OCI-LY7 (cell line): Measurements from ENCODE around the gene GGA3.

Experiments
- EZH2phosphoT487 ChIP-seq: fragments of 200-600 bp; sonication (generic); IDR thresholded peaks from 2 replicates; pipeline ENCODE4 v1.6.1; 2018; ENCODE audit warnings: low read depth, borderline replicate concordance, mild to moderate bottlenecking, mixed run types, antibody characterized with exemption, low read length, moderate library complexity, mixed read lengths
- TF ChIP-seq, protein P1 (sequence below): fragments of 200-600 bp; sonication (generic); conservative IDR thresholded peaks from 2 replicates; pipeline ENCODE4 v1.5.1; 2014; ENCODE audit warnings: mild to moderate bottlenecking, antibody characterized with exemption, low read length, moderate library complexity, mixed read lengths

DNA sequence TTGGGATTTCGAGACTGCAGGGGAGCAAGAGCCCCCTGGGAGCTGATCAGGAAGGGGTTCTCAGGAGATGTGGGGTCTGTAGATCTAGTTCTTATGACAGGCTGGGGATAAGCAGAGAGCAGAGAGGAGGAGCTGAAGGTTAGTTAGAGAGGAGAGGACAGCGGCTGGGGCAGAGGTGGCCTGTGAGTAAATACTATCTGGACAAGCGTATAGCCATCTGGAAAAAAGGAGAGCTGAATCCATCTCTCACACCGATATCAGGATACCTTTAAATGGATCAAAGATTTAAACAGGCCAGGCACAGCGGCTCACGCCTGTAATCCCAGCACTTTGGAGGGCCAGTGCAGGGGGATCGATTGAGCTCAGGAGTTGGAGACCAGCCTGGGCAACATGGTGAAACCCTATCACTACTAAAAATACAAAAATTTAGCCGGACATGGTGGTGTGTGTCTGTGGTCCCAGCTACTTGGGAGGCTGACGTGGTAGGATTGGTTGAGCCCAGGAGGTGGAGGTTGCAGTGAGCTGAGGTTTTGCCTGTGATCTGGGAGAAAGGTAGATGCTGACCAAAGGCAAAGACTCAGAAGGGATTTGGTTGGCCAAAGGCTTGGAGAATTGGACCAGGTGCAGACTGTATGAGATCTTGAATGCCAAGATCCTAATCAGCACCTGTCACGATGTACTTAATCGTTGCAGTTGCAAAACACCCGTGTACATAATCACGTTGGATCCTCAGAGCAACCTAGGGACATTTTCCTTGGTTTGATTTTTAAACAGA is 46.7 kb upstream of the GGA3 start:
- TF ChIP-seq, protein P1, sequence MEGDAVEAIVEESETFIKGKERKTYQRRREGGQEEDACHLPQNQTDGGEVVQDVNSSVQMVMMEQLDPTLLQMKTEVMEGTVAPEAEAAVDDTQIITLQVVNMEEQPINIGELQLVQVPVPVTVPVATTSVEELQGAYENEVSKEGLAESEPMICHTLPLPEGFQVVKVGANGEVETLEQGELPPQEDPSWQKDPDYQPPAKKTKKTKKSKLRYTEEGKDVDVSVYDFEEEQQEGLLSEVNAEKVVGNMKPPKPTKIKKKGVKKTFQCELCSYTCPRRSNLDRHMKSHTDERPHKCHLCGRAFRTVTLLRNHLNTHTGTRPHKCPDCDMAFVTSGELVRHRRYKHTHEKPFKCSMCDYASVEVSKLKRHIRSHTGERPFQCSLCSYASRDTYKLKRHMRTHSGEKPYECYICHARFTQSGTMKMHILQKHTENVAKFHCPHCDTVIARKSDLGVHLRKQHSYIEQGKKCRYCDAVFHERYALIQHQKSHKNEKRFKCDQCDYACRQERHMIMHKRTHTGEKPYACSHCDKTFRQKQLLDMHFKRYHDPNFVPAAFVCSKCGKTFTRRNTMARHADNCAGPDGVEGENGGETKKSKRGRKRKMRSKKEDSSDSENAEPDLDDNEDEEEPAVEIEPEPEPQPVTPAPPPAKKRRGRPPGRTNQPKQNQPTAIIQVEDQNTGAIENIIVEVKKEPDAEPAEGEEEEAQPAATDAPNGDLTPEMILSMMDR, result no peak
- TF ChIP-seq EZH2phosphoT487, result no peak
